Anterior cingulate cortex (tissue), 58 donors: ENCODE data around the gene PLEKHG3.
"Not testable (repeated sequence)": the region's sequence is repeated elsewhere in the genome, so short reads cannot be mapped to it uniquely, and the experiment has no call there.

Experiments
- DNase-seq, 58 donors: peaks; one replicate each; lab custom pipeline; 2025; lab: John Stamatoyannopoulos, UW

Gene PLEKHG3

DNA sequence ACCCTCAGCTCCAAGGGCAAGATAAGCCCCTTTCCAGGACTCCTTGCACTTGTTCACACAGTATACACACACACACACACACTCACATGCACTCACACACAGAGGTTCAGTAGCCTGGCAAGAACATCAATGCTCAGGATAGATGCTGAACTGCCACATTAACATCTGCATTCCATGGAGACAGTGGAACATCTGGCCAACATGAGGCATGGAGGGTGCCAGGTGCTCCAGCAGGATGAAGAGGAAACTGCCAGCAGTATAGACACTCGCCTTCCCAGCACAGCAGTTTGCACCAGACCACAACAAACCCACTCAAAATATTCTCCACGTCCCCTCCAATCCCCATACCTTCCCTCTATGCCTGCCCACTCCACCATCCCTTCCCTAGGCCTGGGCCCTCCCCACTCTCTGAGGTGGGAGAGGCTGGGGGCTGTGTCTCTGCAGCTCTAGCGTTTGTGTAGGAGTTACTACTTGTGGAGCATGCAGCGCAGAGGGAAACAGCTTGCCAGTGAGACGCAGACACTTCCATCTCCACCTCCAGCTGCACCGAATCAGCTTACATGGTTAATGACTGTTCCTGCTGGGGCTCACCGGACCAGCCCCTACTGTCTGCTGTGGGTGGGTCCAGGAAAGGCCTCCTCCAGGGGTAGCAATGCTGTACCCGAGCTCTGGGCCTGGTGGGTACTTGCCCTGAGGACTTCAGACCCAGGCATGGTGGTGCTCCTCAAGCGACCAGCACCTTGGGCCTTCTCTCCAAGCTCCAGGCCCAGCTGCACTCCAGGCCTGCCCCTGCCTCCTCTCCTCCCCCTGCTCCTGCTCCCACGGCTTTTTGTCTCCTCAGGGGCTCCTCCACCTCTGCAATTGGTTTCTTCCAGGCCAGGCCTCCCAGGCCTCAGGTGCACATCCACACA, 18.6 kb upstream of the PLEKHG3 start:
- peak in 4 of 58 donors; percentile 5 to 18 (median 16) for DNase-seq

DNA sequence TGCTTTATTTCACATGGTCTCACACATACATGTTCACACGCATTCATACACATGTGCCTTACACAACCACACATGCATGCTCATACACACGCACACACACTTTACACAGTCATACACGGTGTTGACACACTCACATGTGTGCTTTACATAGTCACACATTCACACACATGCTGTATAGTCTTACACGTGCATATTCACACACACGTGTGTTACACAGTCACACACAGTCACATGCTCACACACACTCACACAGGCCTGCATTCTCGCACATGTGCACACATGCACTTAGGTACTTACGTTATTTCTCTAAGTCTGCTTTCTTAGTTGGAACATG, 18.0 kb upstream of the PLEKHG3 start:
- no peak for DNase-seq

DNA sequence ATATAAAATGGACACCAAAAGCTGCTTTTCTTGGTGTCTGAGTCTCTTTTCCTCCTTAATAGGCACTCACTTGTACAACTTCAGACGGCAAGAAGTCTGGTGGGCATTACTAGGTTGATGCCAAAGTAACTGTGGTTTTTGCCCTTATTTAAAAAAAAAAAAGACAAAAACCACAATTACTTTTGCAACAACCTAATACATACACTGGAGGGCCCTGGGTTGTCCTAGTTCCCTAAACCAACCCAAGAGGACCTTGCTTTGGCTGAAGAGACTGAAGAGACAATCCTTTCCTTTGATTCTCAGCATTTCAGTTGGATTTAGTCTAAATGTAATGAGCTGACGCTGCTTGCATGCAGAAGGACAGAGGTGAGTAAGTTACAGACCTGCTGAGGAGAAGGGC, 16.2 kb upstream of the PLEKHG3 start:
- DNase-seq = no peak

DNA sequence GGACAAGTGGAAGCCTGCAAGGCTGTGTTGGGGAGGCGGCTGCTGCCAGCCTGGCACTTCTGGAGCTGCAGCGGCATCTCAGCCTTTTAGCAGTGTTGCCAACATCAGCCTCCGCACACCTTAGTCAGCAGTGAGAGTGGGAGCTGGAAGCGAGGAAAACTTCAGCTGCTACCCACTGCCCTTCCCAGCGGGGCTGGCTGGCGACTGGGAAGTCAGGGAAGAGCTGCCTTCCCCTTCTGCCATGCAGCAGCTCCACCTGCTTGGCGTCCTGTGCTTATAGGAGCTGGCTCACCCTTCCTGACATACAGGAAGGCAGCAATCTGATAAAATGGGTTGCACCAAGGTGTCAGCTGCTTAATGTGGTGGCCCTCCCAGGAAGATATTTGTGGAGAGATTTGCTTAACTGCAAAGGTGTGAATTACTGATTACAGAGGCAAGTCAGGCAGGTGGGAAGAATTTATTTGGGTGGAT, 15.4 kb upstream of the PLEKHG3 start:
- peak in 7 of 58 donors; percentile 16 to 64 (median 24) for DNase-seq

DNA sequence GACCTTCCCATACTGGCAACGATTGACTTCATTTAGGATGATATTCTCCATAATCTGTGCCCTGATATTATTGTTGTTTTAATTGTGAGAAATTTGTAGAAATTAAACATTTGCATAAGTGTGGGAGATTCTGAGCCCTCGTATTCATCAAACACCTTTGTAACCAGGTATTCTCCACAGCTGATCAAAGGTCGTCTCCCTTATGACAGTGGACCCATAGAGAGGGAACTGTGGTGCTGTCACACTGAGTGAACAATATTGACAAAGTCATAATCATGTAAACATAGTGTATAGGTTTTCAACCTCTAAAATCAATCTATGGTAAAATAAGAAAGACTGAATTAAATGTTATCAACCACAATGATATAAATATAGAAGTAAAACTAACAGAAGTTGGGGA, 14.9 kb upstream of the PLEKHG3 start:
- no peak for DNase-seq

DNA sequence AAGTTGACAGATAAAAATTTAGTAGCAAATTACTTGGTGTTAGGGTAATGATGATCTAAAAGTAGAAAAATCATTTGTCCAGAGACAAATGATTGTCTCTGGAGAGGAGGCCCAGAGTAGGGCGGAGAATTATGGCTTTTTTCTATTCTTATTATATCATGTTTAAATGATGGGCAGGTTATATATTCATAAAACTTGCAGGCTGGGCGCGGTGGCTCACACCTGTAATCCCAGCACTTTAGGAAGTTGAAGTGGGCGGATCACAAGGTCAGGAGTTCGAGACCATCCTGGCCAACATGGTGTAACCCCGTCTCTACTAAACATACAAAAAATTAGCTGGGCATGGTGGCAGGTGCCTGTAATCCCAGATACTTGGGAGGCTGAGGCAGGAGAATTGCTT, 13.6 kb upstream of the PLEKHG3 start:
- DNase-seq = not testable (repeated sequence)

DNA sequence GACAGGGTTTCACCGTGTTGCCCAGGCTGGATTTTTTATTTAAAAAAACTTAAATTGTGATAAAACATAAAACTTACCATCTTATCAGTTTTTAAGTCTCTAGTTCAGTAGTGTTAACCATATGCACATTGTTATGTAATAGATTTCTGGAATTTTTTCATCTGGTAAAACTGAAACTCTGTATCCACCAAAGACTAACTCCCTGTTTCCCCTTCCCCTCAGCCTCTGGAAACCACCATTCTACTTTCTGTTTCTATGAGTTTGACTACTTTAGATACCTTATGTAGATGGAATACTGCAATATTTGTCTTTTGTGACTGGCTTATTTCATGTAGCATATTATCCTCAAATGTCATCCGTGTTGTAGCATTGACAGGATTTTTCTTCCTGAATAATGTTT, 12.8 kb upstream of the PLEKHG3 start:
- no peak for DNase-seq

DNA sequence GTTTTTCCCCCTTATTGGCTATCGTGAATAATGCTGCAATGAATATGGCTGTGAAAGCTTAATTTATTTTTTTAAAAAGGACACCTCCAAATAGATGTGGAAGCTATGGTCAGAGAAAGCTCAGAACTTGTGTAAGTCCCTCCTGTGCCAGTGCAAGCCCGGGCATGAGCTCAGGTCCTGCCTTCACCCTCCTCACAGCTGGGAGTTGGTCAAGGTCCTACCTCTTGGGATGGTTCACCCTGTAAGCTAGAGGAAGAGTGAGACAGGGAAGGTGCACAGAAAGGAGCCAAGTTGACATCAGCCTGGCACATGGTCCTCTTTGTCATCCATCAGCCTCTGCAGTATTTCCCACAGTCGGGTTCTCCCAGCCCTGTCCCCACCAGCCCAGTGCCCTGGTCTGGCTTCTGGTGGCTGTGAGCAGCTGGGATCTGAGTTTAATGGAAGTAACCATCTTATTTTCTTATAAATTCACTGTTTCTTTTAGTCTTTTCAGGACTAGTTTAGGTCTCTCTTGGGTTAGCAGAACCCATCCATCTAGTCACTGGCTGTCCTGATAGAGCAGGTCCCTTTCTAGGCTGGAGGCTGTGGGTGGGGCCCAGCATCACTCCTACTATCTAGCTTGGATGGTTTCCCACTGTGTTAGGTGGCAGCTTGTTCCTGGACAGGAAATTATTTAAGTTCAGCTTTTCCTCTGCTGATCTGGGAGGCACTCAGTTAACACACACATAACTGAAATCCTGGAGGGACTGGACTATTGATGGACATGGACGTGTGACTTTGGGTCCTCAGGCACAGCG, 11.8 kb upstream of the PLEKHG3 start:
- no peak for DNase-seq

DNA sequence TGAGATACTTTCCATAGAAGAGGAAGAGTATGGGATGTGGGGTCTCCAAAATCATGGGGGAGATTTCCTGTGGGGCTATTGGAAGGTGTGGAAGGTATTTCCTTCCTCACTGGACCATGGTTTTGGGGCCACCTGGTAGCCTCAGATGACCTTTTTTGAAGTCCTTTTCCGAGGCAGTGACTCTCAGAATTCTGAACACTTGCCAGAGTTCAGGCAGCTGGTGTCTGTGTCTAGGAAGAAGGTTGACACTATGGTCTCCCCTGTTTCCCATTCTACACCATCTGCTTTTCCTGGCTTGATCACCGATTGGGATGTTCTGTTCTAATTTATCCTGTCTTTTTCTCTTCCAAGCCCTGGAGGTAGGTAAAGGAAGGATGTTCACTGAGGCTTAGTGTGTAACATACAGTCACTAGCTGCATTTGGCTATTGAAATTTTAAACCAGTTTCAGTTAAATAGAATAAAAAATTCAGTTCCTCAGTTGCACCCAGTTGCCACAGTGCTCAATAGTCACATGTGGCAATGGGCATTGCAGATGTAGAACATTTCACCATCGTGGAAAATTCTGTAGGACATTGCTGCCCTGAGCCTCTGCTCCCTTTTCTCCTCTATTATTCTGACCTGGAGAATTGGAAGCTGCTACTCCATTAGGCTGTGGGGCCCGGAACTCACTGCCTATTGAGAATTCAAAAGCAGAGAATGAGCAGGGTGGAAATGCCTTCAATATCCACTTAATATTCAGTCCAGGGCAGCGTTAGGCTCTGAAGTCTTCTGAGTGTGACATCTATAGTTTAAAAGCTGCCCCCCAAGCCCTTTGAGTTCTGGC, 11.0 kb upstream of the PLEKHG3 start:
- no peak for DNase-seq

DNA sequence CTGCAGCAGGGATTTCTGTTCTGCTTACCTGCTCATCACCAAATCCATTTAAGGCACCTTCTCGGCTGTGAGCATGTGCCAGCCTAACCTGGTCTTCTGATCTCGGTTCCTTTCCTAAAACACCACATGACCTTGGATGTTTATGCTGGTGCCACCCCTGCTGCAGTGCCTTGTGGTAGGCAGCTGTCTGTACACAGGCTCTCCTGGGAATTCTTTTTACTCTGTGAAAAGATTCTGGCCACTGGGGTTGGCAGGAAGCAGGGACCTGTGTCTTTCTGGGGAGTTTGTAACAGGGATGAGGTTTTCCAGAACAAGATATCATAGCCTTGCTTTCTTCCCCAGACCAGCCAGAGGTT, 10.4 kb upstream of the PLEKHG3 start:
- DNase-seq = peak in 1 of 58 donors; percentile 47

DNA sequence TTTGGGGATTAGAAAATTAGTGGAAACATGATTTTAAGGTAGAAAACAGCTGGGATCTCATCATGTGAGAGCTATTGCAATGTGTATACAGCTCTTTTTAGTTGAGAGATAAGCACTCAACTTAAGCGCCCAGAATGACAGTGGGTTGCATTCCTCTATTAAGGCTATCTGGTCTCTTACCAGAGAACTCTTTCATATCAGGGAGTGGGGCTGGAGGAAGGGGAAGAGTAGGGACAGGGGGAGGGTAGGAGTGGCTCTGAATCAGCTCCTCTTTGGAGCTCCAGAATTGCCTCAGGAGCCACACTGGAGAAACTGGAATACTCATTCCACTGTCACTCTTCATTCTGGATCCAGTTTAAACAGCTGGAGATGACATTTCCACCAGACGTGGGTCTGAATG, 9.2 kb upstream of the PLEKHG3 start:
- DNase-seq = no peak

DNA sequence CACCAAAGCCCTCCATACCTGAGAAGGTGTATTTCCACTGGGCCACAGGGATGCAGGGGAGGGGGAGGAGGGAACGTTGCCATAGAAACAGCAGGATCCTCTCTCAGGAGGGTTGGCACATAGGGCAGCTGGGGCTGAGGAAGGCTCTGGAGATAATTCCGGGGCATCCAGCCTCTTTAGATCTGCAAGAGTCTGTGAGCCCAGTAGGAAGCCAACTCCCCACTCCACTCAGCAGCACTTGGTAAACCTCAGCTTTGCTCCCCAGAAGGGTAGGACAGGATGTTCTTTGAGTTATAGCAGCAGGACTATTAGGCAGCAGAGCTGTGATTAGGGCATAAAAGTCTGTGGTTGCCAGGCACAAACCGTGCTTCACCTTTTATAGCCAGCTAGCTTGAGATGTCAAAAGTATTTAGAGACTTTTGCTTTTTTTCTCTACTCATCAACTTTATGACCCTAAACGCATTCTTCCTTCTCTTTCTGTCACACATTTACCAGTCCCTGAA, 7.8 kb upstream of the PLEKHG3 start:
- DNase-seq = no peak

DNA sequence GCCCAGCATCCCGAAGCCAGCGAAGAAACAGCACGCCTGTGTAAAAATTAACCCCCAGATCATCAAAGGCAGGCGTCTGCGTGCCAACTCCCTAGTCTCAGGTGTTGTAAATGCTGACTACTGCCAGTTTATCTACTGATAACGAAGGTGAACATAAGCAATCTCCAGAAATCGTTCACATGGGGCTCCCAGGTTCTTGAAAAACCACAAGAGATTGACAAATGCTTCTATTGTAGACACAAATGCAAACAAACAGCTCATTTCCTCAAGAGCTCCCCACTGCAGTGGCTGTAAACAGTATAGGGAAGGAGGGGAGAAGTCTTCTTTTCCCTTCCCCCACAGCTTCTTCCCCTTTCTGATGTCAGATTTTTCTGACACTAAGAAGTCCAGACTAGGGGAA, 5.3 kb upstream of the PLEKHG3 start:
- no peak for DNase-seq

DNA sequence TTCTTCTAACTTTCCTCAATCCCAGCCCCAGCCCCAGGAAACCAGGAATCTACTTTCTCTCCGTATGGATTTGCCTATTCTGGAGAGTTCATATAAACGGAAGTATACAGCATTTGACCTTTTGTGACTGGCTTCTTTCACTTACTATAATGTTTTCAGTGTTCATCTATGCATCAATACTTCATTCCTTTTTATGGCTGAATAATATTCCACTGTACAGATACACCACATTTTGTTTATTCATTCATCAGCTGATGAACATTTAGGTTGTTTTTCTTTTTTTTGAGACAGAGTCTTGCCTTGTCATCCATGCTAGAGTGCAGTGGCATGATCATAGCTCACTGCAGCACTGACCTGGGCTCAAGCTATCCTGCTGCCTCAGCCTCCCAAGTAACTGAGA, 3.9 kb upstream of the PLEKHG3 start:
- no peak for DNase-seq

DNA sequence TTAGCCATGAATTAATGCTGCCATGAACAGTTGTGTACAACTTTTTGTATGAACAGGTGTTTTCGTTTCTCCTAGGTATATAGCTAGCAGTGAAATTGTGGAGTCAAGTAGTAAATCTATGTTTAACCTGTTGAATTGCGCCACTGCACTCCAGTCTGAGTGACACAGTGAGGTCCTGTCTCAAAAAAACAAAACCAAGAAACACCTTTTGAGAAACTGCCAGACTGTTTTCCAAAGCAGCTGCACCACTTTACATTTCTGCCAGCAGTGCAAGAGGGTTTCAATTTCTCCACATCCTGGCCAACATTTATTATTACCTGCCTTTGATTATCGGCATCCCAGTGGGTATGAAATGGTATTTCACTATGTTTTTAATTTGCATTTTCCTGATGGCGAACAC, 3.3 kb upstream of the PLEKHG3 start:
- no peak for DNase-seq

DNA sequence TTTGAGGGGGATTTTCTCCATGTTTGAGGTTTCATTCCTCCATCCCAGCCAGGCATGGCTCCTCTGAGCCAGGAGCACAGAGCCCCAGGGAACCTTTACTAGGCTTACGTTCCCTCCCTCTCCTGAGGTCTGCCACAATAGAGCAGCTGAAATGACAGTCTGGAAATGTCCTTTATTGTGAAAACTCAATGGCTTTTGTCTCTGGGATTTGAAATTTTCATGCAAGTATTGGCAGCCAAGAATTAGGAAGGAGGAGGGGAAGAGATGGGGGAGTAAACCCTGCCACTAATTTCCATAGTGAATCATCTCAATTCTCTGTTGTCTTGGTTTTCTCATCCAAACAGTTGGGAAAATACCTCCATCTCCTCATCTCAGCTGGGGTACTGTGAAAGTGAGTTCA, 2.6 kb upstream of the PLEKHG3 start:
- peak in 3 of 58 donors; percentile 22 to 40 (median 38) for DNase-seq

DNA sequence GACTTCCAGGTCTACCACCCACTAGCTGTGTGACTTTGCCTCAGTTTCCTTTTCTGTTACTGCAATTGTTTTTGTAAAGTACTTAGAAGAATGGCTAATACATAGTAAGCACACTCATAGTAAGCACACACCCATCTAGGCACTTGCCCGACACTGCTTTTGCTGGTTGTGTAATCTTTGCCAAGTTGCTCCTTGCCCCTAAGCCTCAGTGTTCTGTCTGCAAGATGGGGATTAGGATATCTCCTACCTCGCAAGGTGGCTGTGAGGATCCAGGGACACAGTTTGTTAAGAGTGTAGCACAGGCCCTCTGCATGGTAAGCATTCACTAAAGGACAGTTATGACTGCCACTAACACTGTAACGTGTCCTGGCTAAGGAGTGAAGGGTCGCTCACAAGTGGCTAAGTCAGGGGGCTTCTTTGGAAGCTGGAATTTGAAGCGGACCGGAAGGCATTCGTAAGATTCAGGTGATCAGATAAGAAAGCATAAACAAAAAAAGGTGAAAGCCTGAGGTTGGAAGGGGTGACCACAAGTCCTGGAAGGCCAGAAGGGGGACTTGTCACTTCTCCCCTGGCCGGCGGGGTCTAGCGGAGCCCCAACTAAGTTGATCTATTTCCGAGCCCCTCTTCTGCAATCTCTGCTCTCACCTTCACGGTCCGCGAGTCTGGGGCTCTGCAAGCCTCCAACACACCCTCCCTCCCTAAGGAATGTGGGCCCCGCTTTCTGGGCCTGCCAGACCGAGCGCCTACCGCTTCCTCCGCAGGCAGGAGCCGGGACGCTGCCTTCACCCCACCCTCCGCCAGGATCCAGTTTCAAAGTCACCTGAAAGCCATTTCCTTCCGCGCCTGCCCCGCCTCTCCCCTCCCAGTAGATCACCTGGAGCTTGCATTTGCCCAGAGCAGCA, 1.5 kb upstream of the PLEKHG3 start:
- DNase-seq = no peak

DNA sequence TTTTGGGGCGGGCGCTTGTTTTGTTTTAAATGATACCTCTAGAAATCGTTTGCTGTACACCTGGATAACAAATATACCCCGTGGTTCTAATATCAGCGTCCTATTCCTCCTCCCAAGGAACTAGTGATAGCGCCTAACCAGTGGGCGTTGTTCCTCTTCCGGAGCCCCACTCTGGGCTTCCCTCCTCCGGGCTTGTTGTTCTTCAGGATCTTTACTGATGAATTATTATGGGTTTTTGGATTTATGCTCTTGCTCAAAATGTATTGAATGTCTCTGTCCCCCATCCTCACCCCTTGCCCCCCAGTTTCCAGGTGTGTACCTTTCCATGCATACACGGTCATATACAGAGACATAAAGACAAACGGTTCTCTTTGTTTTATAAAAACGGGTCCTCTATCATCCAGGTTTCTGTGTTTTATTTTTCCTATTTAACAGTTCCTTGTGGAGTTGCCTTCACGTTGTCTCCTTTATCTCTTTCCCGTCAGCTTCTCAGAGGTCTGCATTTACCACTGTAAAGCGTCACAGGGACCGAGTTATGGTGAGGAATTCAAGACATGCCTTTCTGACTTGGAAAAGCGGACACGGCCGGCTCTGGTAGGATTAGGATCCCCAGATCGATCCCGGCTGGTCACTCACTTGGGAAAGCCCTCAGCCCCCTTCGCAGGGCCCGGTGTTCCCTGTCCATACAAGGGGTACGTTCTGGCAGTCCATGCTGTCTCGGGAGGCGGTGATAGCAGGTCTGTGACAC, 655 bp upstream of the PLEKHG3 start:
- peak in 4 of 58 donors; percentile 55 to 77 (median 65) for DNase-seq
